Measurements from ENCODE around the gene UPP1.

DNA sequence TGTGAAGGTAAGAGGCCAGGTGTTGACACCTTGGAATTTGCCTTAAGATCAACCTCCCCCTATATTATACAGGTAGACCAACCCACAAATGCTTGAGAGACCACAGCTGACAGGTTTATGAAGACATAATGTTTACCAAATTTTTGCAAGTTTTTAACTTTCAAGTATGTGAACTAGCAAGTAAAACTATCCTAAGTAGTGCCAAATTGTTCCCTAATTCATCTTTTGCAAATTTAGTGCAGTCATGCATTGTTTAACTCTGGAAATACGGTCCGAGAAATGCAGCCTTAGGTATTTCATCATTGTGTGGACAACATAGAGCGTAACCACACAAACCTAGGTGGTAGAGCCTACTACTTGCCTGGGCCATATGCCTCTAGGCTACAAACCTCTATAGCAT lies 10.7 kb downstream of the UPP1 start:
- TF ChIP-seq, protein P1, sequence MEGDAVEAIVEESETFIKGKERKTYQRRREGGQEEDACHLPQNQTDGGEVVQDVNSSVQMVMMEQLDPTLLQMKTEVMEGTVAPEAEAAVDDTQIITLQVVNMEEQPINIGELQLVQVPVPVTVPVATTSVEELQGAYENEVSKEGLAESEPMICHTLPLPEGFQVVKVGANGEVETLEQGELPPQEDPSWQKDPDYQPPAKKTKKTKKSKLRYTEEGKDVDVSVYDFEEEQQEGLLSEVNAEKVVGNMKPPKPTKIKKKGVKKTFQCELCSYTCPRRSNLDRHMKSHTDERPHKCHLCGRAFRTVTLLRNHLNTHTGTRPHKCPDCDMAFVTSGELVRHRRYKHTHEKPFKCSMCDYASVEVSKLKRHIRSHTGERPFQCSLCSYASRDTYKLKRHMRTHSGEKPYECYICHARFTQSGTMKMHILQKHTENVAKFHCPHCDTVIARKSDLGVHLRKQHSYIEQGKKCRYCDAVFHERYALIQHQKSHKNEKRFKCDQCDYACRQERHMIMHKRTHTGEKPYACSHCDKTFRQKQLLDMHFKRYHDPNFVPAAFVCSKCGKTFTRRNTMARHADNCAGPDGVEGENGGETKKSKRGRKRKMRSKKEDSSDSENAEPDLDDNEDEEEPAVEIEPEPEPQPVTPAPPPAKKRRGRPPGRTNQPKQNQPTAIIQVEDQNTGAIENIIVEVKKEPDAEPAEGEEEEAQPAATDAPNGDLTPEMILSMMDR (CRISPR knock-in tag; IDR thresholded peaks at IDR 0.05), result no peak
- no peak for TF ChIP-seq EP300 (IDR thresholded peaks at IDR 0.05; ENCODE audit: low read depth in 2 of 2, low read length in 2 of 2)
- no peak for TF ChIP-seq EP300 (CRISPR knock-in tag; IDR thresholded peaks at IDR 0.05; ENCODE audit: borderline replicate concordance)
- no peak for TF ChIP-seq ZBTB7A (CRISPR knock-in tag; IDR thresholded peaks at IDR 0.05)
- no peak for TF ChIP-seq ZNF12 (CRISPR knock-in tag; IDR thresholded peaks at IDR 0.05)
- TF ChIP-seq NR2C2 (CRISPR knock-in tag; IDR thresholded peaks at IDR 0.05; ENCODE audit: borderline replicate concordance), result no peak

Data from HepG2 (cell line).